Neutrophil (primary cell): Measurements from ENCODE around the gene PTPRD.

Source experiments
- H3K27ac ChIP-seq: fragments of 200-600 bp; sonication (generic); 2 replicates; pipeline ENCODE4 v1.5.1; 2016; ENCODE audit warnings: mild to moderate bottlenecking, moderate library complexity
- H3K27me3 ChIP-seq: fragments of 200-600 bp; sonication (generic); 2 replicates; pipeline ENCODE4 v1.6.0; 2016; ENCODE audit warnings: mild to moderate bottlenecking
- H3K36me3 ChIP-seq: fragments of 200-600 bp; sonication (generic); 2 replicates; pipeline ENCODE4 v1.5.1; 2017
- H3K4me1 ChIP-seq, 2 experiments: fragments of 200-600 bp in 1 of 2; sonication (generic) in 1 of 2; 1 replicate in 1 of 2; 2 replicates in 1 of 2; pipeline versions ENCODE4 v1.5.1 to v1.6.1; 2013 to 2016; ENCODE audit warnings: low read depth in 1 of 2, low read length in 1 of 2, mild to moderate bottlenecking in 1 of 2, moderate library complexity in 1 of 2; ENCODE audit not compliant: control insufficient read depth in 1 of 2, insufficient read depth in 1 of 2
- H3K4me3 ChIP-seq, 2 experiments: fragments of 200-600 bp in 1 of 2; sonication (generic) in 1 of 2; 1 replicate in 1 of 2; 2 replicates in 1 of 2; pipeline ENCODE4 v1.5.1; 2013 to 2016; ENCODE audit warnings: low read depth in 1 of 2, low read length in 1 of 2, mild to moderate bottlenecking in 1 of 2, moderate library complexity in 1 of 2
- H3K9me3 ChIP-seq: fragments of 200-600 bp; sonication (generic); 2 replicates; pipeline ENCODE4 v1.5.1; 2016
- TF ChIP-seq, protein P1 (sequence below): fragments of 200-600 bp; sonication (generic); IDR thresholded peaks from 2 replicates; pipeline ENCODE4 v1.5.1; 2016; ENCODE audit warnings: antibody characterized with exemption

The PTPRD gene

DNA sequence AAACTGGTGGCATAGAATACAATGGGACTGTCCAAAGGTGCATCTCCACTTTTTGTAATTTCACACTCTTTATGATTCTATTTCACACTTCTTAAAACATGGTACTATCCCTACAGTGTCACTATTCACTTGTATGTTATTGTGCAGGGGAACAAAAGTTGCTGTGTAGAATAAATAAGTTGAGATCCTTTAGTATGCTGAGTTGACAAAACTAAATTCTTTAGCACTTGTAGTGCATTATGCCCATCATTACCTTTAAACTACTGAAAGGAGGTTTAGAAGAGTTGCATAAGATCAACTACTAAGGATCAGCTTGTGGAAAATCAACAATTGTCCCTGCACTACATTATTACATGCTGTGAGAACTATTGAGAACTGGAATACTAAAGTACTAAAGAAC, 1380.9 kb downstream of the PTPRD start:
- TF ChIP-seq, protein P1, sequence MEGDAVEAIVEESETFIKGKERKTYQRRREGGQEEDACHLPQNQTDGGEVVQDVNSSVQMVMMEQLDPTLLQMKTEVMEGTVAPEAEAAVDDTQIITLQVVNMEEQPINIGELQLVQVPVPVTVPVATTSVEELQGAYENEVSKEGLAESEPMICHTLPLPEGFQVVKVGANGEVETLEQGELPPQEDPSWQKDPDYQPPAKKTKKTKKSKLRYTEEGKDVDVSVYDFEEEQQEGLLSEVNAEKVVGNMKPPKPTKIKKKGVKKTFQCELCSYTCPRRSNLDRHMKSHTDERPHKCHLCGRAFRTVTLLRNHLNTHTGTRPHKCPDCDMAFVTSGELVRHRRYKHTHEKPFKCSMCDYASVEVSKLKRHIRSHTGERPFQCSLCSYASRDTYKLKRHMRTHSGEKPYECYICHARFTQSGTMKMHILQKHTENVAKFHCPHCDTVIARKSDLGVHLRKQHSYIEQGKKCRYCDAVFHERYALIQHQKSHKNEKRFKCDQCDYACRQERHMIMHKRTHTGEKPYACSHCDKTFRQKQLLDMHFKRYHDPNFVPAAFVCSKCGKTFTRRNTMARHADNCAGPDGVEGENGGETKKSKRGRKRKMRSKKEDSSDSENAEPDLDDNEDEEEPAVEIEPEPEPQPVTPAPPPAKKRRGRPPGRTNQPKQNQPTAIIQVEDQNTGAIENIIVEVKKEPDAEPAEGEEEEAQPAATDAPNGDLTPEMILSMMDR = no peak
- Histone ChIP-seq H3K27ac (no peak overlapping the region), H3K27me3 (no peaks in the 10 kb centered on the region), H3K4me1 (no peaks in the 10 kb centered on the region), H3K9me3 (no peaks in the 10 kb centered on the region), H3K36me3 (no peaks in the 10 kb centered on the region), H3K4me3 (no peak overlapping the region)

DNA sequence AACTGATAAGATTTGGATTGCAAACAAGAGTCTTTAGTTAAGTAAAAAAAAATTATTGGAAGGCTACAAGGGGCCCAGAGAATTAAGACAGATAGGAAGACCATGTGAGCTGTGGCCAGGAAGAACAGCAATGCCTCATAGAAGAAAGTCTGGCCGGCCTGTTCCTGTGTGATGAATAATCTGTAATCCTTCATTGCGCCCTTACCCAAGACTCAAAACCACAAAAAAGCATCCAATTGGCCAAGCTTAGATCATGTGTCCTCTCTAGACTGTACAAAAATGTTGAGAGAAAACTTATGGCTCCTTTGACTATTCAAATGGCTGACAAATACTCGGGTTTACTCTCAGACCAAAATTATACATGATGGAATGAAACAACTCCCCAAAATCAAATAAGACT, 1383.5 kb downstream of the PTPRD start:
- Histone ChIP-seq H3K36me3 (no peaks in the 10 kb centered on the region), H3K9me3 (no peaks in the 10 kb centered on the region), H3K4me1 (no peaks in the 10 kb centered on the region), H3K27ac (no peak overlapping the region), H3K4me3 (no peak overlapping the region), H3K27me3 (no peaks in the 10 kb centered on the region)
- TF ChIP-seq, protein P1 = no peak

DNA sequence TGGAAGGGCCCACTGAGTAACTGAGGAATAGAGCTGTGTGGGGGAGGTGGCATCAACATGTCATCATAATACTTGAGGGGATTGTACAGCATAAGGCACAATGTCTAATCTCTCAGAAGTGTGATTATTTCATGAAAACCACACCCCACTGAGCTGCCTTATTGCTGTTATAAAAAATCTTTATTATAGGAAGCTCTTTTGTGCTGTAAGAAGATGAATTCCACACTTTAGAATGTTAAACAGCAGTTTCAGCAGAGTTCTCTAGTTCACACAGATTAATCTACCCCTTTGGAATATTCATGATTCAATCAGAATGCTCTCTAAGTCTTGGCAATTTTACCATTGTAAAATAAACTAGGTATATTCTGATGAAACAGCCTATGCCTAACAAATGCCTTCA, 1389.6 kb downstream of the PTPRD start:
- Histone ChIP-seq H3K36me3 (no peaks in the 10 kb centered on the region), H3K4me1 (no peaks in the 10 kb centered on the region), H3K4me3 (no peak overlapping the region), H3K27ac (no peak overlapping the region), H3K27me3 (no peaks in the 10 kb centered on the region), H3K9me3 (no peaks in the 10 kb centered on the region)
- TF ChIP-seq, protein P1 = no peak

DNA sequence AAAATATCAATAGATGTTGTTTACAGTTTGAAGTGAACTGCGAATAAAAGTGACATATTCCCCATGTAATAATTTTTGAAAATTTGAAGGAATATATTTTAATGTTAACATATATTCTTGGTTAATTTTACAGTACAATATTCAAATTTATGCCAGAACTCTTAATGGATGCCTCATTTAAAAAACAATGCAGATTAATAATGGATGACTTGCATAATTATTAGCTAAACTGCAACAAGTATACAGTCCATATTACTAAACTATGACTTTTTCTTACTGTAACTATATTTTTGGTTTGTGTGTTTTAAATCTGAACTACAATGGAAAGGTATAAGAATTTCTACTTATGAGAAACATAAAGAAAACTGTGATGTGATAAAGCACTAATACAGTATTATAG, 1390.1 kb downstream of the PTPRD start:
- Histone ChIP-seq H3K4me3 (no peak overlapping the region), H3K9me3 (no peaks in the 10 kb centered on the region), H3K4me1 (no peaks in the 10 kb centered on the region), H3K27ac (no peak overlapping the region), H3K27me3 (no peaks in the 10 kb centered on the region), H3K36me3 (no peaks in the 10 kb centered on the region)
- TF ChIP-seq, protein P1 = no peak

DNA sequence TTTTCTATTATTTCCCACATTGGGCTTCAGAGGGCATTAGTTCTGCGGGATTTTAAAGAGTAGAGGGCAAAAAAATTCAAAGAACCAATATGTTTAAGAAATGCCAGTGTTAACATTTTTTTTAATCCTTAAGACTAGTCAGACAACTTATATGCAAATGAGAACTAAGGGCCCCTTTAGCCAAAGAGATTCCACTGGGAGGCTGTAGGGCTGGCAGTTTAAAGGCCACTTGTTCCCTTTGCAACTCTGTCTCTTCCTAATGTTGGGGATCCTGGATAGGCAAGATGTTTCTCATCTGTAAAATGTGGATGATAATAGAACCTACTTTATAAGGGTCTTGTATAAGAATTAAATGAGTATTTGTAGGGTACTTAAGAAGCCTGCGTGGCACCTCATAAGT, 1395.9 kb downstream of the PTPRD start:
- TF ChIP-seq, protein P1 = no peak
- no peaks in the 10 kb centered on the region for H3K36me3 ChIP-seq
- H3K4me1 ChIP-seq = no peaks in the 10 kb centered on the region
- H3K27ac ChIP-seq = no peak overlapping the region
- no peak overlapping the region for H3K4me3 ChIP-seq
- H3K9me3 ChIP-seq = no peaks in the 10 kb centered on the region
- no peaks in the 10 kb centered on the region for H3K27me3 ChIP-seq

DNA sequence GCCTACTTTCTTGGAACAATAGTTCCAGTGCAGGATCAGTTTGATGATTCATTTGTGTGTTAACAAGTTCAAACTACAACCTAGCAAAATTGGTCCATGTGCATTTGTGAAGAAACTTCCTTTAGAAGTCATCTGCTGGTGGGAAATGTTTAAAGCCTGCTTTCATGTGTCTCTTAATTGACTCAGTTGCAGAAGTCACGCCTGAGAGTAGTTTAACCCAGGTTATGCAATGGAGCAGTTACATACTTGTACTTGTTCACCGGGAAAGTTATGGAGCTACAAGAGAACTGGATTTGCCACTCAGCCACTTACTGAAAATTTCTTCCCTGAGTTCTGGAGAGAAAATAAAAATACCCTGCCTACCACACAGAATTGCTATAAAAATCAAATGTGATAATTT, 1397.8 kb downstream of the PTPRD start:
- Histone ChIP-seq H3K36me3 (no peaks in the 10 kb centered on the region), H3K27me3 (no peaks in the 10 kb centered on the region), H3K9me3 (no peaks in the 10 kb centered on the region), H3K4me3 (no peak overlapping the region), H3K27ac (no peak overlapping the region), H3K4me1 (no peaks in the 10 kb centered on the region)
- TF ChIP-seq, protein P1 = no peak
